IMR-90 (cell line): Measurements from ENCODE around the gene GPA33. TPM values are rescaled to one million over a fixed set of nuclear protein-coding genes. Genes with fewer than 3 reads are reported as not detected.

ENCODE experiments used
- ATAC-seq: fragments of 200-7000 bp; cut with Tn5 transposase; 2 replicates; pipeline ENCODE4 v1.9.1; 2020; ENCODE audit warnings: low read depth, mild to moderate bottlenecking, moderate library complexity
- BruUV-seq: library from RNA; stranded (reverse); fragments of 400-500 nt; replicated peaks from 2 replicates; lab custom pipeline; 2021; lab: Mats Ljungman, UMichigan
- CTCF ChIA-PET: fragments of 300-600 bp; formaldehyde crosslinking; extraction: SDS; loops from one replicate; lab custom pipeline; 2021; ENCODE audit warnings: antibody characterized with exemption; lab: Yijun Ruan, JAX
- POLR2A ChIA-PET: fragments of 300-600 bp; sonication (Branson Sonifier 250); formaldehyde crosslinking; loops from one replicate; lab custom pipeline; 2022; ENCODE audit warnings: antibody characterized with exemption; ENCODE audit not compliant: unreplicated experiment; lab: Charles Lee
- DNase-seq: peaks from one replicate; pipeline ENCODE4 v3.0.0; 2013
- H2AFZ ChIP-seq: replicated peaks from 2 replicates; pipeline ENCODE3; 2013; ENCODE audit warnings: low read length, mild to moderate bottlenecking; ENCODE audit not compliant: poor library complexity
- H2AK5ac ChIP-seq: 2 replicates; pipeline ENCODE4 v1.6.1; 2013; ENCODE audit warnings: low read depth, low read length, inconsistent platforms
- H2AK9ac ChIP-seq: replicated peaks from 2 replicates; pipeline ENCODE3; 2013; ENCODE audit warnings: mild to moderate bottlenecking, low read depth, low read length, moderate library complexity; ENCODE audit not compliant: poor library complexity
- H2BK120ac ChIP-seq: 2 replicates; pipeline ENCODE4 v1.6.1; 2013; ENCODE audit warnings: low read depth, low read length, inconsistent platforms
- H2BK15ac ChIP-seq: 3 replicates; pipeline ENCODE4 v1.6.1; 2013; ENCODE audit warnings: low read depth, low read length, inconsistent platforms
- H2BK20ac ChIP-seq: 2 replicates; pipeline ENCODE4 v1.6.1; 2013; ENCODE audit warnings: low read depth, mild to moderate bottlenecking, inconsistent platforms, low read length, moderate library complexity
- H2BK5ac ChIP-seq: 2 replicates; pipeline ENCODE4 v1.6.1; 2013; ENCODE audit warnings: mild to moderate bottlenecking, low read depth, low read length, inconsistent platforms; ENCODE audit not compliant: poor library complexity, severe bottlenecking
- H3K14ac ChIP-seq: replicated peaks from 2 replicates; pipeline ENCODE4 v1.6.1; 2013; ENCODE audit warnings: low read depth, low read length, inconsistent platforms
- H3K18ac ChIP-seq: 2 replicates; pipeline ENCODE4 v1.6.1; 2013; ENCODE audit warnings: low read depth, low read length, control low read depth
- H3K23ac ChIP-seq: 2 replicates; pipeline ENCODE4 v1.6.1; 2013; ENCODE audit warnings: low read depth, low read length, inconsistent platforms
- H3K27ac ChIP-seq: 2 replicates; pipeline ENCODE4 v1.5.1; 2013; ENCODE audit warnings: mild to moderate bottlenecking, control low read depth, low read length; ENCODE audit not compliant: insufficient read depth
- H3K27me3 ChIP-seq: 2 replicates; pipeline ENCODE4 v1.6.1; 2013; ENCODE audit warnings: low read length; ENCODE audit not compliant: control insufficient read depth, insufficient read depth
- H3K36me3 ChIP-seq: 2 replicates; pipeline ENCODE4 v1.6.1; 2013; ENCODE audit warnings: low read length, mixed read lengths; ENCODE audit not compliant: control insufficient read depth, insufficient read depth
- H3K4ac ChIP-seq: 2 replicates; pipeline ENCODE4 v1.6.1; 2013; ENCODE audit warnings: low read depth, low read length, inconsistent platforms
- H3K4me1 ChIP-seq: 2 replicates; pipeline ENCODE4 v1.6.1; 2013; ENCODE audit warnings: low read length, mixed read lengths; ENCODE audit not compliant: control insufficient read depth, insufficient read depth
- H3K4me2 ChIP-seq: 2 replicates; pipeline ENCODE4 v1.6.1; 2013; ENCODE audit warnings: low read depth, mild to moderate bottlenecking, control low read depth, low read length, moderate library complexity
- H3K4me3 ChIP-seq: 2 replicates; pipeline ENCODE4 v1.5.1; 2013; ENCODE audit warnings: low read depth, mild to moderate bottlenecking, control low read depth, low read length, moderate library complexity; ENCODE audit not compliant: insufficient read depth
- H3K56ac ChIP-seq: 2 replicates; pipeline ENCODE4 v1.6.1; 2013; ENCODE audit warnings: low read length, inconsistent platforms; ENCODE audit not compliant: insufficient read depth; ENCODE audit errors: extremely low read depth
- H3K79me1 ChIP-seq, 2 experiments: 2 replicates each; pipeline ENCODE4 v1.6.1; 2013; ENCODE audit warnings: low read length in 2 of 2, inconsistent platforms in 1 of 2, low read depth in 1 of 2
- H3K9ac ChIP-seq: 2 replicates; pipeline ENCODE4 v1.6.1; 2013; ENCODE audit warnings: low read depth, low read length, control low read depth
- H3K9me1 ChIP-seq: 2 replicates; pipeline ENCODE4 v1.6.1; 2013; ENCODE audit warnings: low read length, inconsistent platforms; ENCODE audit not compliant: insufficient read depth
- H3K9me3 ChIP-seq: 2 replicates; pipeline ENCODE4 v1.6.1; 2013; ENCODE audit warnings: low read length; ENCODE audit not compliant: control insufficient read depth, insufficient read depth
- H4K20me1 ChIP-seq: 2 replicates; pipeline ENCODE4 v1.6.1; 2013; ENCODE audit warnings: low read length, inconsistent platforms; ENCODE audit not compliant: insufficient read depth
- H4K5ac ChIP-seq: 2 replicates; pipeline ENCODE4 v1.6.1; 2013; ENCODE audit warnings: mild to moderate bottlenecking, low read depth, low read length, control low read depth
- H4K8ac ChIP-seq, 2 experiments: 2 replicates each; pipeline ENCODE4 v1.6.1; 2013; ENCODE audit warnings: low read depth in 2 of 2, low read length in 2 of 2, control low read depth in 1 of 2, inconsistent platforms in 1 of 2
- H4K91ac ChIP-seq: 2 replicates; pipeline ENCODE4 v1.6.1; 2013; ENCODE audit warnings: low read depth, low read length, inconsistent platforms; ENCODE audit not compliant: insufficient read depth
- BHLHE40 ChIP-seq: fragments of 150-350 bp; IDR thresholded peaks from 2 replicates; pipeline ENCODE4 v1.6.1; 2016; ENCODE audit warnings: mild to moderate bottlenecking, low read depth, low read length
- CEBPB ChIP-seq: IDR thresholded peaks from 2 replicates; pipeline ENCODE4 v1.6.1; 2012; ENCODE audit warnings: low read depth, low read length, improper control_type of control experiment
- CHD1 ChIP-seq: IDR thresholded peaks from 2 replicates; pipeline ENCODE4 v1.6.1; 2012; ENCODE audit warnings: low read depth, low read length, improper control_type of control experiment
- CTCF ChIP-seq: conservative IDR thresholded peaks from 2 replicates; pipeline ENCODE4 v1.5.1; 2012; ENCODE audit warnings: mild to moderate bottlenecking, low read depth, low read length, improper control_type of control experiment
- FOS ChIP-seq: fragments of 150-350 bp; IDR thresholded peaks from 2 replicates; pipeline ENCODE4 v1.6.1; 2016; ENCODE audit warnings: low read depth, low read length
- MAFK ChIP-seq: IDR thresholded peaks from 2 replicates; pipeline ENCODE4 v1.6.1; 2012; ENCODE audit warnings: low read depth, low read length, improper control_type of control experiment
- MAZ ChIP-seq: IDR thresholded peaks from 2 replicates; pipeline ENCODE4 v1.6.1; 2012; ENCODE audit warnings: low read depth, mild to moderate bottlenecking, low read length, improper control_type of control experiment, moderate library complexity, borderline replicate concordance
- MXI1 ChIP-seq: IDR thresholded peaks from 2 replicates; pipeline ENCODE4 v1.6.1; 2012; ENCODE audit warnings: low read depth, mild to moderate bottlenecking, low read length, moderate library complexity, borderline replicate concordance
- NFE2L2 ChIP-seq: fragments of 150-350 bp; IDR thresholded peaks from 2 replicates; pipeline ENCODE4 v1.6.1; 2016; ENCODE audit warnings: low read depth, mild to moderate bottlenecking, low read length
- POLR2A ChIP-seq: IDR thresholded peaks from 2 replicates; pipeline ENCODE4 v1.6.1; 2012; ENCODE audit warnings: mild to moderate bottlenecking, low read depth, low read length
- RAD21 ChIP-seq: IDR thresholded peaks from 2 replicates; pipeline ENCODE4 v1.6.1; 2012; ENCODE audit warnings: low read length, improper control_type of control experiment
- RCOR1 ChIP-seq: IDR thresholded peaks from 2 replicates; pipeline ENCODE4 v1.6.1; 2012; ENCODE audit warnings: mild to moderate bottlenecking, low read length, improper control_type of control experiment; ENCODE audit not compliant: insufficient replicate concordance
- RFX5 ChIP-seq: IDR thresholded peaks from 2 replicates; pipeline ENCODE4 v1.8.0; 2012; ENCODE audit warnings: low read depth, mild to moderate bottlenecking, low read length, moderate library complexity
- SMC3 ChIP-seq: fragments of 150-350 bp; IDR thresholded peaks from 2 replicates; pipeline ENCODE4 v1.6.1; 2016; ENCODE audit warnings: low read depth, mild to moderate bottlenecking, antibody characterized with exemption, low read length, moderate library complexity
- WGBS, 2 experiments: methylation state at CpG; one replicate each; pipeline versions ENCODE4 v1.1.5 to v1.1.7; 2013; ENCODE audit warnings: missing lambda C conversion rate in 2 of 2; ENCODE audit not compliant: insufficient read length in 1 of 2; ENCODE audit errors: extremely low coverage in 2 of 2; 5-methylcytosine and 5-hydroxymethylcytosine counted together
- dilution Hi-C: fragments of 300-500 bp; cut with HindIII; formaldehyde crosslinking; loops from one replicate; pipeline ENCODE4 v1.14.3; 2018; ENCODE audit warnings: low sequenced_read_pairs; ENCODE audit not compliant: unreplicated experiment
- in situ Hi-C: fragments of 300-500 bp; cut with MboI; formaldehyde crosslinking; loops from 3 replicates; pipeline ENCODE4 v1.14.3; 2019; ENCODE audit warnings: low sequenced_read_pairs, inconsistent platforms, mixed read lengths
- intact Hi-C: fragments of 100-400 bp; cut with micrococcal nuclease; formaldehyde crosslinking; loops from 2 replicates; pipeline ENCODE4 v1.10.0; 2022
- polyA plus RNA-seq, 3 experiments: library from polyadenylated mRNA; depleted of rRNA; stranded (reverse); fragments of >200 nt; gene quantifications; 2 replicates each; pipeline ENCODE4 v1.2.3, GENCODE V29; 2012; ENCODE audit warnings: low replicate concordance in 1 of 3
- total RNA-seq: library from RNA; depleted of rRNA; stranded (reverse); fragments of >200 nt; gene quantifications from 2 replicates; pipeline ENCODE4 v1.2.3, GENCODE V29; 2012
- TF ChIP-seq, protein P1 (sequence below): fragments of 150-350 bp; IDR thresholded peaks from 2 replicates; pipeline ENCODE4 v1.6.1; 2016; ENCODE audit warnings: low read depth, mild to moderate bottlenecking, low read length, moderate library complexity, borderline replicate concordance
- TF ChIP-seq, protein P2 (sequence below): fragments of 150-350 bp; IDR thresholded peaks from 2 replicates; pipeline ENCODE4 v1.6.1; 2017; ENCODE audit warnings: mild to moderate bottlenecking, antibody characterized with exemption, low read length, low read depth

Gene GPA33
- total and polyA plus RNA-seq, 2 of the 4 experiments (the other 2 are of a cell fraction) = not detected

- CTCF ChIA-PET = no interaction called here
- no peaks in the 10 kb centered on the region for H4K20me1 ChIP-seq
- H3K4me2 ChIP-seq = no peak overlapping the region
- no peaks in the 10 kb centered on the region for H3K9me1 ChIP-seq
- WGBS, 2 experiments = 0% methylated on average over 1 of the region's 1 CpG; no CpG with 5 or more reads in 1 of the 2 experiments
- no peak overlapping the region for H3K56ac ChIP-seq
- in situ Hi-C loops = no loop called here
- no peak overlapping the region for H3K18ac ChIP-seq
- no peak overlapping the region for H2AK9ac ChIP-seq
- H3K9me3 ChIP-seq = no peaks in the 10 kb centered on the region
- H2BK120ac ChIP-seq = no peak overlapping the region
- ATAC-seq = no peak
- H2BK15ac ChIP-seq = no peak overlapping the region
- no peak overlapping the region for H4K5ac ChIP-seq
- H3K23ac ChIP-seq = no peak overlapping the region
- no peak overlapping the region for H3K4me3 ChIP-seq
- no peak overlapping the region for H3K14ac ChIP-seq
- no peak overlapping the region for H2AK5ac ChIP-seq
- H2BK20ac ChIP-seq = no peak overlapping the region
- no peak overlapping the region for H3K4ac ChIP-seq
- TF ChIP-seq RAD21 = no peak
- no peak for TF ChIP-seq POLR2A
- TF ChIP-seq CEBPB = no peak
- no peak for TF ChIP-seq SMC3
- TF ChIP-seq, protein P1, sequence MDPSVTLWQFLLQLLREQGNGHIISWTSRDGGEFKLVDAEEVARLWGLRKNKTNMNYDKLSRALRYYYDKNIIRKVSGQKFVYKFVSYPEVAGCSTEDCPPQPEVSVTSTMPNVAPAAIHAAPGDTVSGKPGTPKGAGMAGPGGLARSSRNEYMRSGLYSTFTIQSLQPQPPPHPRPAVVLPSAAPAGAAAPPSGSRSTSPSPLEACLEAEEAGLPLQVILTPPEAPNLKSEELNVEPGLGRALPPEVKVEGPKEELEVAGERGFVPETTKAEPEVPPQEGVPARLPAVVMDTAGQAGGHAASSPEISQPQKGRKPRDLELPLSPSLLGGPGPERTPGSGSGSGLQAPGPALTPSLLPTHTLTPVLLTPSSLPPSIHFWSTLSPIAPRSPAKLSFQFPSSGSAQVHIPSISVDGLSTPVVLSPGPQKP = no peak
- no peak for TF ChIP-seq FOS
- TF ChIP-seq, protein P2, sequence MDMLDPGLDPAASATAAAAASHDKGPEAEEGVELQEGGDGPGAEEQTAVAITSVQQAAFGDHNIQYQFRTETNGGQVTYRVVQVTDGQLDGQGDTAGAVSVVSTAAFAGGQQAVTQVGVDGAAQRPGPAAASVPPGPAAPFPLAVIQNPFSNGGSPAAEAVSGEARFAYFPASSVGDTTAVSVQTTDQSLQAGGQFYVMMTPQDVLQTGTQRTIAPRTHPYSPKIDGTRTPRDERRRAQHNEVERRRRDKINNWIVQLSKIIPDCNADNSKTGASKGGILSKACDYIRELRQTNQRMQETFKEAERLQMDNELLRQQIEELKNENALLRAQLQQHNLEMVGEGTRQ = no peak
- no peak for TF ChIP-seq RFX5
- no peak for TF ChIP-seq MXI1
- no peak for TF ChIP-seq MAZ
- TF ChIP-seq CTCF = no peak
- no peak for TF ChIP-seq NFE2L2
- TF ChIP-seq BHLHE40 = no peak
- TF ChIP-seq CHD1 = no peak
- no peak for TF ChIP-seq RCOR1
- TF ChIP-seq MAFK = no peak
- H3K27me3 ChIP-seq = 0 out of 2 replicates have a peak, but pooled peaks cover 1% of the 10 kb centered on the region
- H3K4me1 ChIP-seq = no peaks in the 10 kb centered on the region
- POLR2A ChIA-PET = no interaction called here
- intact Hi-C loops = no loop called here
- H2AFZ ChIP-seq = no peak overlapping the region
- DNase-seq = no peak
- no peak overlapping the region for H3K27ac ChIP-seq
- H2BK5ac ChIP-seq = no peak overlapping the region
- H3K36me3 ChIP-seq = no peaks in the 10 kb centered on the region
- H4K91ac ChIP-seq = no peak overlapping the region
- no peak overlapping the region for H3K9ac ChIP-seq
- dilution Hi-C loops = no loop called here
- BruUV-seq = no TSS peak
- H3K79me1 ChIP-seq = no peaks in the 10 kb centered on the region
- no peak overlapping the region for H4K8ac ChIP-seq
These were observed 9.7 kb upstream of the GPA33 start for GRCh38 chr1:167099851-167100250.
